HG03565 (cell line): ENCODE data around the gene PHLDB1.

ENCODE experiments used
- ATAC-seq: cut with Tn5 transposase; IDR thresholded peaks from one replicate; pipeline ENCODE4 v1.9.1; 2021; ENCODE audit warnings: mild to moderate bottlenecking, moderate library complexity; ENCODE audit not compliant: unreplicated experiment

Gene PHLDB1

GRCh38 chr11:118638726-118639125 is 31.3 kb downstream of the PHLDB1 start:
- no peak for ATAC-seq

- ATAC-seq: no peak
Measured at GRCh38 chr11:118639899-118640298, 32.5 kb downstream of the PHLDB1 start.

GRCh38 chr11:118640332-118641154 is 33.1 kb downstream of the PHLDB1 start:
- ATAC-seq: no peak

DNA sequence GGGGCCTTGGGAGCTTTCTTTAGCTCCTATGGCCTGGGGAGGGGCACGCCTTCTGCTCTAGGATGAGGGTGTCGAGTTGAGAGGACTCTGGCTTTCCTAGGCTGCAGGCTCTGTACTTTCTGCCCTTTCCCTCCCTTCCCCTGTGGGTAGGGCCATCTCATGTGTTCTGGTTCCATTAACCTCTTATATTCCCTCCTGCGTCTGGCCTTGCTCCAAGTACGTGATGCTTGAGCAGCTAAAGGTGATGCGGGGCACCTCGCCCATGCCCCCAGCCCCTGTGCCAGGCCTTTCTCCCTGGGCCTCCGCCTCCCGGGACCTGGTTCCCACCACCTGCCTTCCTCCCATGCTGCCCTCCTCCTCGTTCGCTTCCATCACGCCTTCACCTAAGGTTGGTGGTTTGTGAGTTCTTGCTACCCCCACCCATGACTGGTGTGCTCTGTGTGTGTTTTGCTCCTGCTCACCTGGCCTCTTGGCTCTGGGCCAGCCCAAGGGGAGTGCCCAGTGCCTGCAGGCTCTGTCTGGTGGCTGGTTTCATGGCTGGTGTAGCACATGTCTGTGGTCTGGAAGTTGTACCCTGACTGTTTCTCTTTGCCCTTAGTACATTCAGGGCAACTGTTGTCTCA is 34.1 kb downstream of the PHLDB1 start:
- ATAC-seq: no peak

GRCh38 chr11:118643142-118643994 is 36.0 kb downstream of the PHLDB1 start:
- no peak for ATAC-seq

DNA sequence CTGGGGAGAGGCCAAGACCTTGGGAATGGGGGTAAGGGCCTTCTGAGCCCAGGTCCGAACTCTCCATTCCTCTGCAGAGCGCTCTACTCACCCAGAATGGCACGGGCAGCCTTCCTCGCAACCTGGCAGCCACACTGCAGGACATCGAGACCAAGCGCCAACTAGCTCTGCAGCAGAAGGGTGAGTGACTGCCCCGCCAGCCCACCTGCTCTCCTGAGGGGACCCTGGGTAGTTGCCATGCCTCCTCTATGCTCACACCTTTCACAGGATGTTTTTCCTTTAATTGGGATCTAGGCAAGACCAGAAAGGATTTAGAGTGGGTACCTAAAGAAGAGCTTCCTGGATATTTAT is 36.6 kb downstream of the PHLDB1 start:
- no peak for ATAC-seq

DNA sequence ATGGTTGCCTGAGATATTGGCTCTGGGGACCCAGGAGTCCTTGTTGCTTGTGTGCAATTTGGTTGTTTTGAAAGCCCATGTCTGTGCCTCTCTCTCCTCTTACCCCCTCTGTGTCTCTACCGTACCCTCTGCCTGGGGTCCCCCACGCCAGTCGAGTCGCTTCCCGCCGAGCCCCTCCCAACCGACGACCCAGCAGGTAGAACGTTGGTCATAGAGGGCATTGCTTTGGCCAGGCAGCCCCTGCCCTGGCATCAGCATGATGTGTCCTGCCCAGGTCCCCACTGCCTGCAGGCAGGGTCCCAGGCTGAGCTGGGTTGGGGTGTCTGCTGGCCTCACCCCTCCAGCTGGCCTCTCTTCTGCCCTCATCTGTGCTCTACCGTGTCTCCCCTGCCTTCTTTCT is 37.1 kb downstream of the PHLDB1 start:
- no peak for ATAC-seq

GRCh38 chr11:118645066-118645715 is 37.8 kb downstream of the PHLDB1 start:
- ATAC-seq: no peak

- no peak for ATAC-seq
Measured at GRCh38 chr11:118646393-118646792, 39.0 kb downstream of the PHLDB1 start.

- ATAC-seq: no peak
Measured at GRCh38 chr11:118648291-118648690, 40.9 kb downstream of the PHLDB1 start.

GRCh38 chr11:118649941-118650340 is 42.5 kb downstream of the PHLDB1 start:
- no peak for ATAC-seq

GRCh38 chr11:118650366-118650765 is 43.0 kb downstream of the PHLDB1 start:
- no peak for ATAC-seq

GRCh38 chr11:118651820-118652219 is 44.4 kb downstream of the PHLDB1 start:
- ATAC-seq: no peak

GRCh38 chr11:118652681-118653181 is 45.3 kb downstream of the PHLDB1 start:
- no peak for ATAC-seq

DNA sequence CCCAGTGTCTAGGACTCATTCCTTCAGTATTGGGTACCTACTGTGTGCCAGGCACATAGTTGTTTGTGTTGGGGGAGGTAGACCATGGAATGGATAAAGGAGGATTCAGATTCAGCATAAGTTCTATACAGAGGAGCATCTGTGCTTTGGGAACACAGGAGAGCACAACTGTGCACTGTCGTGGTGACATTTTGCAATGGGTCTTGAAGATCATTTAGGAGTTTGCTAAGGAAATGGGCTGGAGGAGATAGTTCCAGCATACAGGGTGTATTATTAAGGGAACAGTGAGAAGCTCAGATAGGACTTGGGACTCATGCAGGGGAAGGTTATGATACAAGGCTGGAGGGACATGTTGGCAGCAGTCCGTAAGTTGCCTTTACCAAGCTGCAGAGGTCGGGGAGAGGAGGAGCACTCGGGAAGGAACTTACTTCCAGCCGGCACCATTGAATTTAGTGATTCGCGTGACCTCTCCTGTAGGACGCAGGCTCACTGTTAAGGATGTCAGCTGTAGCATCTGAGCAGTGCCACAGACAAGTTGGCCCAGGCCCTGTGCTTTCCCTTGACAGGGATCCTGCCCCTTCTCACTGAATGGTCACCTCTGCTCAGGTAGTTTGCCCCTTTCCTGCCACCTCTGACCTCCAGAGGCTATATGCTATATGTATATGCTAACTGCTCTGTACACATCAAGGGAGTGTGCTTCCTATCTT is 46.4 kb downstream of the PHLDB1 start:
- ATAC-seq: no peak

GRCh38 chr11:118655486-118656190 is 48.2 kb downstream of the PHLDB1 start:
- ATAC-seq: no peak

DNA sequence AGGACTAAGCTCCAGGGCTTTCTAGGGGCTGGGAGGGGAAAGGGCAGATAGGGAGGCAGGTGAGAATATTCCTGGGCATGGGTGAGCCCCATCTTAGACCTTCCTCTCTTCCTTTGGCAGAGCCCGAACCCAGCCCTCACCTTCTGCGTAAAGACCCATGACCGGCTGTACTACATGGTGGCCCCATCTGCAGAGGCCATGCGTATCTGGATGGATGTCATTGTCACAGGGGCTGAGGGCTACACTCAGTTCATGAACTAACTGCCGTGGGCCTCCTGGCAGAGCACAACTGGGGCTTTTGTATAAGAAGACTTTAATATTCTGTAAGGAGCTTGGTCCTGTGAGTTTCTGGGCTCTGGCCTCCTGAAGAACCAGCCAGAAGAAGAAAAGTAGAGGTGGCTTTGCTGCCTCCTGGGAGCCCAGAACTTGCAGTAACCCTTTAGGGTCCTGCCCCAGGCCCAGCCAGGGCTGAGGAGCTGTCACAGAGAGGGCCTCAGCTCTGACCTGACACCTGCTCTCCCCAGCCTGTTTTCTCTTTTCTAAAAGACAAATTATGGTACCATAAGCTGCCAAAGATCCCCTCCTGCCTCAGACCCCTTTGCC is 49.2 kb downstream of the PHLDB1 start:
- ATAC-seq: no peak

GRCh38 chr11:118657238-118657637 is 49.8 kb downstream of the PHLDB1 start:
- ATAC-seq: no peak

DNA sequence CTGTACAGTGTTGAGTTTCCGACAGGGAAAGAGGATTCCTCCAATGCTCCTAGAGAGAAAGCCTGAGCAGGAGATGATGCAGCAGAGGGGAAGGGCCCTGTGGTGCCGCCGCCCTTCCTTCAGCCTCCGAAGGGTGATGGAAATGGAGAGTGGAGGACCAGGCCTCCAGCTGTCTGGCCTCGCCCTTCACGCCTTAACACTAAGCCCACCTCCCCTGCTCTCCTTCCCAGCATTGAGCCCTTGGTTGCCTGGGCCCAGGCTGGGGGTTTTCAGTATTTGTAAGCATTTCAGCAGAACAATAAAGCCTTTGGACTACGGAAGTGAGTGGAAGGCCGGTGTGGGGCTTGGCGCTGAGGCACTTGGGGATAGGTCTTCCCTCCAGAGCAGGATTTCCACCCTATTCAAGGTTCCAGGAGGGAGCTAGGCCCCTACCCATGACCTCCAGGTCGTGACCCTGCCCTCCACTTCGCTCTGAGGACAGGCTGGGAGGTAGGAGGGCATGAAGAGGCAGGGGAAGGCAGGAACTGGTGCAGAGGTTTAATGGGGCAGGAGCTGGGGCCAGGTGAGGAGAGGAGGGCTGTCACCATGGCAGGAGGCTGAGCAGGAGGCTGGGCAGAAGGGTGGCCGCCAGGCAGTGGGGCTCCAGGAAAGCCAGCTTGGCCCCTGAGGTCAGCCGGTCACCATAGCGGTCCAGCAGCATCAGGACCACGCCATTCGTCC is 50.5 kb downstream of the PHLDB1 start:
- ATAC-seq: no peak
